Parathyroid adenoma (tissue), 2 donors: Measurements from ENCODE around the gene RSPH6A.
A peak's percentile ranks its signal among the peaks of the same experiment; 100 is the strongest.

Experiments used
- H2AFZ ChIP-seq: fragments of 300-600 bp; sonication (generic); one replicate; pipeline ENCODE4 v1.7.0; 2017; ENCODE audit warnings: antibody characterized with exemption, mild to moderate bottlenecking
- H3K27ac ChIP-seq: fragments of 300-600 bp; sonication (generic); one replicate; pipeline ENCODE4 v1.7.0; 2017
- H3K27me3 ChIP-seq: fragments of 300-600 bp; sonication (generic); one replicate; pipeline ENCODE4 v1.7.0; 2017; ENCODE audit warnings: low read length; ENCODE audit not compliant: control insufficient read depth, insufficient read depth
- H3K36me3 ChIP-seq: fragments of 300-600 bp; sonication (generic); one replicate; pipeline ENCODE4 v1.7.0; 2017; ENCODE audit warnings: low read length; ENCODE audit not compliant: control insufficient read depth, insufficient read depth
- H3K4me1 ChIP-seq: fragments of 300-600 bp; sonication (generic); one replicate; pipeline ENCODE4 v1.7.0; 2017; ENCODE audit warnings: control low read depth
- H3K4me2 ChIP-seq: fragments of 300-600 bp; sonication (generic); one replicate; pipeline ENCODE4 v1.7.0; 2017; ENCODE audit warnings: low read length
- H3K4me3 ChIP-seq: fragments of 300-600 bp; sonication (generic); one replicate; pipeline ENCODE4 v1.7.0; 2017; ENCODE audit warnings: low read depth, low read length
- H3K79me2 ChIP-seq: fragments of 300-600 bp; sonication (generic); one replicate; pipeline ENCODE4 v1.7.0; 2017; ENCODE audit warnings: control low read depth
- H3K9ac ChIP-seq: fragments of 300-600 bp; sonication (generic); one replicate; pipeline ENCODE4 v1.7.0; 2017; ENCODE audit warnings: mild to moderate bottlenecking
- H3K9me3 ChIP-seq: fragments of 300-600 bp; sonication (generic); one replicate; pipeline ENCODE4 v1.7.0; 2017; ENCODE audit warnings: low read length; ENCODE audit not compliant: control insufficient read depth
- TF ChIP-seq, protein P1 (sequence below): fragments of 300-600 bp; sonication (generic); IDR thresholded peaks from one replicate; pipeline ENCODE4 v1.7.0; 2017; ENCODE audit warnings: antibody characterized with exemption, mild to moderate bottlenecking
- donor health status: primary hyperparathyroidism.

The RSPH6A gene

DNA sequence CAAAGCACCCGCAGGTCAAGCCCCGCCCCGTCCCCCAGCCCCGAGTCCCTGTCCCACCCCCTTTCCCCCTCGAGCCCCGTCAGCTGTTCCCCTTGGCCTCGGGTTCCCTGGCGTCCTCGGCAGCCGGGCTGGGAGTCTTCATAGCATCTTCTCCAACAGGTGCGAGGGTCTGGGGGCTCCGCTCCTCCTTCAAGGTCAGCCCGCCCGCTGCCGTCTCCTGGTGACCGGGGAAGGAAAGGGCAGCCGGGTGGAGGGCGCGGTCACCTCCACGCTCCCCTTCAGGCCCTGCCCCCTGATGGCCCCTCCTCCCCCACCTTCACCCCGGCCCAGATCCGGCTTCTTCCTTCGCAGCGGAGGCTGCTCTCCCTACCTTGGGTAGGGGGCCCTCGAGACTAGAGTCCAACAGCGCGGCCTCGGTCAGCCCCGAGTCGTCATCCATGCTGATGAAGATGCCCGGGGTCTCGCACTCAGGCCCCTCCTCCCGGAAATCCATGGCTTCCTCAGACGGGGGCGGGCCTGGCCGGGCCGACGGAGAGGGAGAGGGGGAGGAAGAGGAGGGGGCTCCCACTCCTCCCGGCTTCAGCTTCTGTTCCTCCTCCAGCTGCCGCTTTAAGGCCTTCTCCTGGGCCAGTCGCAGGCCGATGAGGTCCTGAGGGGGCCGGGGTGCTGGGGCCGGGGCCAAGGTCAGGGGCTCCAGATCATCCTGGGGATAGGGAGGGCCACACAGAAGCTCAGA is 541 bp upstream of the RSPH6A start:
- TF ChIP-seq, protein P1, sequence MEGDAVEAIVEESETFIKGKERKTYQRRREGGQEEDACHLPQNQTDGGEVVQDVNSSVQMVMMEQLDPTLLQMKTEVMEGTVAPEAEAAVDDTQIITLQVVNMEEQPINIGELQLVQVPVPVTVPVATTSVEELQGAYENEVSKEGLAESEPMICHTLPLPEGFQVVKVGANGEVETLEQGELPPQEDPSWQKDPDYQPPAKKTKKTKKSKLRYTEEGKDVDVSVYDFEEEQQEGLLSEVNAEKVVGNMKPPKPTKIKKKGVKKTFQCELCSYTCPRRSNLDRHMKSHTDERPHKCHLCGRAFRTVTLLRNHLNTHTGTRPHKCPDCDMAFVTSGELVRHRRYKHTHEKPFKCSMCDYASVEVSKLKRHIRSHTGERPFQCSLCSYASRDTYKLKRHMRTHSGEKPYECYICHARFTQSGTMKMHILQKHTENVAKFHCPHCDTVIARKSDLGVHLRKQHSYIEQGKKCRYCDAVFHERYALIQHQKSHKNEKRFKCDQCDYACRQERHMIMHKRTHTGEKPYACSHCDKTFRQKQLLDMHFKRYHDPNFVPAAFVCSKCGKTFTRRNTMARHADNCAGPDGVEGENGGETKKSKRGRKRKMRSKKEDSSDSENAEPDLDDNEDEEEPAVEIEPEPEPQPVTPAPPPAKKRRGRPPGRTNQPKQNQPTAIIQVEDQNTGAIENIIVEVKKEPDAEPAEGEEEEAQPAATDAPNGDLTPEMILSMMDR = no peak
- H3K27ac ChIP-seq = no peak overlapping the region
- no peaks in the 10 kb centered on the region for H3K79me2 ChIP-seq
- H3K36me3 ChIP-seq = no peaks in the 10 kb centered on the region
- H3K27me3 ChIP-seq = no peaks in the 10 kb centered on the region
- peak overlapping the region; percentile 90 for H3K4me2 ChIP-seq
- no peaks in the 10 kb centered on the region for H3K4me1 ChIP-seq
- H3K4me3 ChIP-seq = peak overlapping the region; percentile 74
- H3K9ac ChIP-seq = no peak overlapping the region
- no peaks in the 10 kb centered on the region for H3K9me3 ChIP-seq
- no peak overlapping the region for H2AFZ ChIP-seq

DNA sequence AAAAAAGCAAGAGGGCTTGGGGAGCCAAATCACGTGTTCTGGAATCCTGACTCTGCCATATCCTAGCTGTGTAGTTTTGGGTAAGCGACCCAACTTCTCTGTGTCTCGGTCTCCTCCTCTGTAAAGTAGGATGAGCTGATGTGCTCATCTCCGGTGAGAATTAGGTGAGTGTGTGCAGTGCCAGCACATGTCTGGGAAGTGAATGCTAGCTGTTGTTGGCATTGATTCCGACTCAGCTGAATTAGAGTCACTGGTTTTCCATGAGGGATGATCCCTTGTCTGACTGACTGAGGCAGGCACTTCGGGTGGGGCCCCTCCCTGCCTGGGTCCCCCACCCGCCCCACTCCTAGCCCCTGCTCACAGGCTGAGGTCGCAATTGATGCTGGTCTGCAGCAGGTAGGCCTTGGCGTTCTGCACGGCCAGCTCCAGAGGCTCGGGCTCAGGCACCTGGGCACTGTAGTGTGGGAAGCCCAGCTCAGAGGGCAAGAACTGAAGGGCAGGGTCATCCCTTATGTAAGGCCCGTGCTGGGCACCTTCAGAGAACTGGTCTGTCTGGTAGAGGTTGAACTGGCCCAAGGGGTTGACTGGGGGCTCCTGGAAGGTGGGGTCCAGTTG is 835 bp downstream of the RSPH6A start:
- H3K9ac ChIP-seq = no peak overlapping the region
- TF ChIP-seq, protein P1 = no peak

DNA sequence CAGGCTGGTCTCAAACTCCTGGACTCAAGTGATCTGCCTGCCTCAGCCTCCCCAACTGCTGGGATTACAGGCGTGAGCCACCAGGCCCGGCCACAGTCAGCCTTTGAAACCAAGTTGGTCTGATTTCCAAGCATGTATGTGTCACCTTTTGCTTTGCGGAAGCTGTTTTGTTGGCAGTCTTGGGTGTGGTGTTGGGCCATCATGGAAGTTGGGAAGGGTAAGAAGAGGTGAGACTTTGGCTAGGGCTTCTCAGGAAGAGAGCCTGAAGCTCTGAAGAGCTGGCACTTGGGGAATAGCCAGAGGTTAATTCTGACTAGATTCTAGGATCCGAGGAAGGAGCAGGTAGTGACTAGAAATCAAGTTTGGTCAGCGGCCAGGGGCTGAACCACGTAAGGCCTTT is 2.8 kb downstream of the RSPH6A start:
- Histone ChIP-seq H3K36me3 (no peaks in the 10 kb centered on the region), H3K79me2 (no peaks in the 10 kb centered on the region), H3K4me2 (no peak overlapping the region), H3K27me3 (no peaks in the 10 kb centered on the region), H3K27ac (no peak overlapping the region), H3K9me3 (no peaks in the 10 kb centered on the region), H3K9ac (no peak overlapping the region), H3K4me1 (no peaks in the 10 kb centered on the region), H2AFZ (no peak overlapping the region), H3K4me3 (no peak overlapping the region)
- TF ChIP-seq, protein P1 = no peak

More for the DNA sequence above, 835 bp downstream of the RSPH6A start:
- peak overlapping the region; percentile 90 for H3K4me2 ChIP-seq
- no peak overlapping the region for H3K27ac ChIP-seq
- H3K4me1 ChIP-seq = no peaks in the 10 kb centered on the region
- H3K27me3 ChIP-seq = no peaks in the 10 kb centered on the region
- no peaks in the 10 kb centered on the region for H3K9me3 ChIP-seq
- no peaks in the 10 kb centered on the region for H3K79me2 ChIP-seq
- H3K36me3 ChIP-seq = no peaks in the 10 kb centered on the region
- H2AFZ ChIP-seq = no peak overlapping the region
- peak overlapping the region; percentile 74 for H3K4me3 ChIP-seq

DNA sequence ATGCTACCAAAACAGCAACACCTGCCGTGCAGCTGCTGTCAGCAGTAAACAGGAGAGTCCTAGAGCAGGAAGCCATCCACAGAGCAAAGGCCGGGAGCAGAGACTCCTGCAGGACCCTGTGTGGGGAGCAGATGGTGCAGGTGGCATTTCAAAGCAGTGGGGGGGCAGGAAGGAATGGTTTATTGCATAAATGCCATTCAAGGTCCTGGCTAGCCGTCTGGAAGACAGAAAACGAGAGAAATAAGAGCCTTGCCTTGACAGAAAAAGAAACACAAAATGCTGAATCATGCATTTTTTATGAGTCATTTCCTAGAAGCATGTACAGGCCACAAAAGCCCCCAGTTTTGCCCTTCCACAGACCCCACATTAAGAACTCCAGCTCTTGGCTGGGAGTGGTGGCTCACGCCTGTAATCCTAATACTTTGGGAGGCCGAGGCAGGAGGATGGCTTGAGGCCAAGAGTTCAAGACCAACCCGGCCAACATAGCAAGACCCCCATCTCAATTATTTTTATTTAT is 5.4 kb downstream of the RSPH6A start:
- TF ChIP-seq, protein P1 = no peak
- Histone ChIP-seq H3K4me2 (peak overlapping the region; percentile 51), H3K4me3 (no peak overlapping the region), H2AFZ (peak overlapping the region; percentile 4), H3K4me1 (no peaks in the 10 kb centered on the region), H3K9ac (no peak overlapping the region), H3K79me2 (no peaks in the 10 kb centered on the region), H3K36me3 (no peaks in the 10 kb centered on the region), H3K9me3 (no peaks in the 10 kb centered on the region), H3K27me3 (no peaks in the 10 kb centered on the region), H3K27ac (no peak overlapping the region)
